Esophagus squamous epithelium (tissue), 4 donors: Measurements from ENCODE around the gene AMBN.

Experiments
- POLR2A ChIP-seq, 4 donors: fragments of 450-650 bp; IDR thresholded peaks; one replicate each; pipeline ENCODE4 v1.6.1; 2017; ENCODE audit warnings: antibody characterized with exemption in 4 of 4, mild to moderate bottlenecking in 4 of 4, moderate library complexity in 3 of 4
- TF ChIP-seq, protein P1 (sequence below), 6 experiments: fragments of 450-650 bp in 4 of 6; fragments of 200-600 bp in 2 of 6; sonication (generic) in 2 of 6; IDR thresholded peaks; one replicate each; pipeline ENCODE4 v1.5.1; 2016 to 2019; ENCODE audit warnings: antibody characterized with exemption in 6 of 6, mild to moderate bottlenecking in 4 of 6, moderate library complexity in 4 of 6

DNA sequence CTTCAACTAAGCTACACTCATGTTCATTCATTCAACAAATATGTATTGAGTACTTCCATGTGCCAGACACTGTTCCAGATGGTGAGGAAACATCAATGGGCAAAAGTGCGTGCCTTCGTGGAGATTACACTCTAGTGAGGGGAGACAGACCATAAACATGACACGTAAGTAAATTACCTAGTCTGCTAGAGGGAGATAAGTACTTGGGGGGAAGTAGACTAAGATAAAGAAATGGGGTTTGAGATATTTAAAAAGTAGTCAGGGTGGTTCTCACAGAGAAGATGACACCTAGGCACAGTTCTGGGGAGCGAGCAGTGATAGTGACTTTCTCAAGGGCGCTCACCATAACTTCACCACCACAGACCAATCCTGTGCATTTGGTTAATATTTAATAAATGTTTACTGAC is 62.6 kb downstream of the AMBN start:
- TF ChIP-seq, protein P1, sequence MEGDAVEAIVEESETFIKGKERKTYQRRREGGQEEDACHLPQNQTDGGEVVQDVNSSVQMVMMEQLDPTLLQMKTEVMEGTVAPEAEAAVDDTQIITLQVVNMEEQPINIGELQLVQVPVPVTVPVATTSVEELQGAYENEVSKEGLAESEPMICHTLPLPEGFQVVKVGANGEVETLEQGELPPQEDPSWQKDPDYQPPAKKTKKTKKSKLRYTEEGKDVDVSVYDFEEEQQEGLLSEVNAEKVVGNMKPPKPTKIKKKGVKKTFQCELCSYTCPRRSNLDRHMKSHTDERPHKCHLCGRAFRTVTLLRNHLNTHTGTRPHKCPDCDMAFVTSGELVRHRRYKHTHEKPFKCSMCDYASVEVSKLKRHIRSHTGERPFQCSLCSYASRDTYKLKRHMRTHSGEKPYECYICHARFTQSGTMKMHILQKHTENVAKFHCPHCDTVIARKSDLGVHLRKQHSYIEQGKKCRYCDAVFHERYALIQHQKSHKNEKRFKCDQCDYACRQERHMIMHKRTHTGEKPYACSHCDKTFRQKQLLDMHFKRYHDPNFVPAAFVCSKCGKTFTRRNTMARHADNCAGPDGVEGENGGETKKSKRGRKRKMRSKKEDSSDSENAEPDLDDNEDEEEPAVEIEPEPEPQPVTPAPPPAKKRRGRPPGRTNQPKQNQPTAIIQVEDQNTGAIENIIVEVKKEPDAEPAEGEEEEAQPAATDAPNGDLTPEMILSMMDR (IDR thresholded peaks at IDR 0.05), result no peak
- TF ChIP-seq POLR2A (IDR thresholded peaks at IDR 0.05), result no peak
